ENCODE measurements around the gene CATSPER3.

- no peak for TF ChIP-seq CTCF (IDR thresholded peaks at IDR 0.05)
- TF ChIP-seq ZNF425 (CRISPR knock-in tag; conservative IDR thresholded peaks at IDR 0.05), result no peak
- TF ChIP-seq TEAD4 (CRISPR knock-in tag; IDR thresholded peaks at IDR 0.05), result no peak
- no peak for TF ChIP-seq MAX (CRISPR knock-in tag; IDR thresholded peaks at IDR 0.05)
- no peak for TF ChIP-seq USF1 (CRISPR knock-in tag; IDR thresholded peaks at IDR 0.05)
- TF ChIP-seq SP1 (CRISPR knock-in tag; conservative IDR thresholded peaks at IDR 0.05), result no peak
- no peak for TF ChIP-seq USF2 (CRISPR knock-in tag; IDR thresholded peaks at IDR 0.05)
- TF ChIP-seq TCF7 (CRISPR knock-in tag; IDR thresholded peaks at IDR 0.05; ENCODE audit: low read depth), result no peak
- TF ChIP-seq ZNF232 (CRISPR knock-in tag; IDR thresholded peaks at IDR 0.05), result no peak
- no peak for TF ChIP-seq CREB1 (CRISPR knock-in tag; IDR thresholded peaks at IDR 0.05)
Measured at GRCh38 chr5:135035678-135036030, 67.9 kb downstream of the CATSPER3 start.

Data from WTC11 (cell line).